NCI-H82 (cell line): ENCODE measurements around the gene CEP83.
A peak's percentile ranks its signal among the peaks of the same experiment; 100 is the strongest.

ENCODE experiments used
- DNase-seq: peaks from one replicate; lab custom pipeline; 2025; lab: John Stamatoyannopoulos, UW

CEP83 gene

GRCh38 chr12:94305130-94305957 lies 154.3 kb downstream of the CEP83 start:
- no peak for DNase-seq

GRCh38 chr12:94304566-94305061 lies 155.1 kb downstream of the CEP83 start:
- DNase-seq, result no peak

GRCh38 chr12:94304012-94304411 lies 155.7 kb downstream of the CEP83 start:
- DNase-seq, result no peak

DNA sequence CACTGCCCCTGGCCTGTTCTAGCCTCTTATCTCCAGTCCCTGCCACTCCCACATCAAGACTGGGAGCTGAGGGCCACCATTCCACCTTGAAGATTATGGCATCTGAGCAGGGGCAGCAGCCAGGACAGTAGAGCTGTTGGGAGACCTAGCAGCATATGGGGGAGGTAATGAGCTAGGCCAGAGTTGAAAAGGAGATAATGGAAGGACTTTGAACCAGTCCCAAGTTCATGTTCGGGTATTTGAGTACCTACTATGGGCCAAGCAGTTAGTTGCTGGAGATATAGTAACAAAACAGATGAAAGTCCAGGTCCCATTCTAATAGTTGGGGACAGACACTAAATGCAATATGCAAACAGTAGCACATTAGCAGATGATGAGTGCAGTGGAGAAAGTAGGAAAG lies 159.8 kb downstream of the CEP83 start:
- no peak for DNase-seq

- no peak for DNase-seq
Observed at GRCh38 chr12:94297876-94298505, 161.7 kb downstream of the CEP83 start.

GRCh38 chr12:94297096-94297699 lies 162.5 kb downstream of the CEP83 start:
- no peak for DNase-seq

DNA sequence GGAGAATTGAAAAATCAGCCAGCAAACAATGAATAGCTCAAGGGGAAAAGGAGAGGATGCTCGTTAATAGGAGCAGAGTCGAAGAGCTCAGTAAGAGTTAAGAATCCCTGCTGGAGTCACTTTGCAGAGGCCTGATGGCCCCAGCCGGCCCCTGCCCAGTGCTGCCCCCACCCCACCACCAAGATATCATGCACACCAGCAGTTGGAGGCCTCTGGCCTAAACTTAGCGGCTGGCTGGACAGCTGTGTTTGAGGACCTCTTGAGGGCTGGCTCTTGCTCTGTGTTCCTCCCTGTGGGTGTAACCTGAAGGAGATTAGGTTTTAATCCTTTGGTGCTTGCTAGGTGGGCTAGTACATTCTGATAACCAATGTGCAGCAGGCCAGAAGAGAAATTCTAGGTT lies 169.3 kb downstream of the CEP83 start:
- peak; percentile 62 for DNase-seq

DNA sequence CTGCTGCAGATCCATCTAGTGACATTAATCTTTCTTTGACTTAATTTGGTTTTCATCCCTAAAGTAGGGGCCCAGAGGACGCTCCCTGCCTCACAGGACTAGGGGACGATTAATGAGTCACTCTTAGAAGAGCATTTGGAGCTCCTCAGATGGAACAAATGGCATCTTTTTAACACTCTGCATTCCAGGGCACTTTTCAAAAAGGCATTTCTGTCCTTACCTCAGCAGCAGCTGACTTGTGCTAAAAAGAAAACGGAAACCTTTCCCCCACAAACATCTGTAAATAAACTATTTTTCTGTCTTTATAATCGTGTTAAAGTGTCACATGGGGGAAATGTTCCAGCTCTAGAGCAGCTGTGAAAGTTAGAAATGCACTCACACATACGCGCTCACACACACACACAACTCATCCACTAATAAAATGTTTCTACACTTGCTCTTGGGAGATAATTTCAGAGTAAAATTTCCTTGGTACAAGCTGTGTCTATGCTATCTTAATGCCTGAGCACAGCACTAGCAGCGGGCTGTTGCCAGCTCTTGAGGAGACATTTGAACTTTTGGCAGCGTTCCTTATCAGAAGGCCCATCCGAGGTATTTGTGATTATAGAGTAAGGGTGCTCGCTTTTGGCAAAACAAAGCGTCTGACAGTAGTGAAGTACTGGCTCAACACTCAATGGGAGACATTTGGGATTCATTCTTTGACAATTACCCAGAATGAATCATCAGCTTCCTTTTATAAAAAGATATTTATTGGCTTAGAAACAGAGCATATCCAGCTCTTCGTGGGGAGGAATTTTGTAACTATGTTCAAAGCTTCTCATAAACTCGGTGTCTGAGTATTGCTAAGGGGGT lies 170.0 kb downstream of the CEP83 start:
- no peak for DNase-seq

DNA sequence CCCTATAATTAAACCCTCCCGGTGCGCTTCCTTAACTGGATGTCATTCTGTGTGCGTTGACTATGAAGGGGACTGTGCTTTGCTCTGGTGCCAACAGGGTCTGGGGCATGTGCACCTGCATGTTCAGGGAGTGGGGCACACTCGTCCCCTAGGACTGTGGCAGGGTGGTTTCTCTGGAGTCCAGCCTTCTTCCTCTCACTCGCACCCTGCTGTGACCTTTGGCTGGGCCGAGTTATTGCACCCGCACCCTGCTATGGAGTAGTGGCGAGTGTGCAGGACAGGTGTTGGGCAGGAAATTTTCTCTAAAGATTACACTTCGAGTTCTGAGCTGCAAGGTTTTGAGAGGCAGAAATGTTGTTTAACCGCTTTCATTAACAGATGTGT lies 172.4 kb downstream of the CEP83 start:
- no peak for DNase-seq

DNA sequence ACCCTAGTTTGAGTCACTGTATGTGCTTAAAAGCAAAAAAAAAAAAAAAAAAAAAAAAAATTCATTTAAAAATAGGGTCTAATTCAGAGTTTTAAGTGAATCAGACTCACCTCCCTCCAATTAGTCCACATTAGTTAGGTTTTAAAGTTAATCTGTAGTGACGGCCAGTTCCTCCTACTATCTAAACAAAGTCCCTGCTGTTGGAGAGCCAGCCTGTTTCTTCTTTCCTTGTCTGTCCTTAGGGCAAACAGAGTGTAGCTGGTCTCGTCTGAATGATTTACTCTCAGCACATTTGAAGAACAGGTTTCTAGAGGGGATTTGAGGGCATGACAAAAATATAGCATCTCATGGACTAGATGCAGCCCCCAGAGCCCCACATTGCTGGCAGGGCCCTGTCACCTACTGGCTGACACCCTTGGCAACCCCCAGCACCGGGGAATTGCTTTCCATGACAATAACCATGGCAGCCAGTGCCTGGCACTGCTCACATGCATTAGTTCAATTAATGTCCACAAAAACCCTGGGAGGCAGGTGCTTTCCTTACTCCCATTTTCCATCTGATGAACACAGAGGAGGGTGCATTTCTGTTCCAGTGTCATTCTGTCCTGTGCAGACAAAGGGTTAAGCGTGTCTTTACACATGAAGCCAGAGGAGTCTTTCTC lies 173.0 kb downstream of the CEP83 start:
- DNase-seq, result peak; percentile 27

DNA sequence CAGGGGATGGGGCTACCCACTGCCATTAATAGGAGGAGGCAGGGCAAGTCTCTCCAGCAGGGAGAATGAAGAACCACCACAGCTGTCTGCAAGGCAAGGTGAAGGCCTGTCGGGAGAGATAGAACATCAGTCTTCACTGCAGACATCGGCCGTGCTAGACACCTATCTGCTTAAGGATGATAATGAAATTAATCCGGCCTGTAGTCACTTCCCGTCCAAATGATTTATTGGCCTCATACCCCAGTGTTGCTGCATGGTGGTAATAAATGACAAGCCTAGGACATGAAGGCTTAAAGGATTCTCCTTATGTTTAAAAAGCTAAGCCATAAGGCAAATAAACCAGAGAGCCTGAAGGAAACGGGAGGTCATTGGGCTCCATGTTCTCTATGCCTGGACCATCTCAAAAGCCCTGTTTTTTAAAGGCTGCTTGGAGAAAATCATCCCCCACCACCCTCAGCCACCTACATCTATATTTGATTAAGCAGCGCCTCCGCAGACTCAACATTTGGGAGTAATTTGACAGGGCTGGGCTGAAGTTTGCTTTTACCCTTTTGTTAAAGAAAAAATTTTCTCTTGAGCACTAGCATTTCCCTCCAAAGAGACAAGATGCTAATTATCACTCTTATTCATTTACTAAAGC lies 173.6 kb downstream of the CEP83 start:
- peak; percentile 96 for DNase-seq

DNA sequence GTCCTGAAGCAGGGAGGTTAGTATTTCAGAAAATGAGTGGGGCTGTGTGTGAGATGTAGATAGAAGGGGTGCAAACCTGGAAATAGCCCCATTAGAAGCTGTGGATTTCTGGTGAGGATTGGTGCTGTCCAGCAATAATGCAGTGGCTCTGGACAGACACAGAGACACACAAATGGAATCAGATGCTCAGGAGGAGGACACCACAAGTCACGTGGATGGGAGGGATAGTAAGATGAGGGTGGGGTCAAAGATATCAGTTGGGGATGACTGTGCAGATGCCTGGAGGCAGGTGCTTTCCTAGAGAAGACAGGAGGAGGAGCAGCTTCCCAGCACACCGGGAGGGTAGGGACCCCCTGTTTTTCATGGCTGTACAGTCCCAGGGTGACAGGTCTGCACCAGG lies 174.8 kb downstream of the CEP83 start:
- no peak for DNase-seq

- DNase-seq, result no peak
Observed at GRCh38 chr12:94284046-94284445, 175.6 kb downstream of the CEP83 start.

DNA sequence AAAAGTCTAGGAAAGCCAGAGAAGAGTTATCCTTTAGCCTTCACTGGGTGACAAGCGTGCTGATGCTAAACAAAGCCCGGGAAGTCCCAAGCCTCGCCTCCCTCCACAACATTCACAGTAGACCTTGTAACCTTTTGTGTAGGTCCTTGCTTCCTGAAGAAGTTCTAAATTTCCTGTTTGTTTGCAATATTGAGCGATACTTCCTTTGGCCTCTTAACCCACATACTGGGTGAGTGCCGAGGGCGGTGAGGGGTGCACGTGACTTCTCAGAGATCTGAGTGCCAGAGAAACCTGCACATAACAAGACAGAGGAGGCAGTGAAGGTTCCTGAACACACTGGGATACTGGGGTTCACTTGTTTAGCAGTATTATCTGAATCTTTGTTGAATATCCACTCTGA lies 177.0 kb downstream of the CEP83 start:
- DNase-seq, result no peak

- peak; percentile 28 for DNase-seq
Observed at GRCh38 chr12:94280063-94280462, 179.6 kb downstream of the CEP83 start.

DNA sequence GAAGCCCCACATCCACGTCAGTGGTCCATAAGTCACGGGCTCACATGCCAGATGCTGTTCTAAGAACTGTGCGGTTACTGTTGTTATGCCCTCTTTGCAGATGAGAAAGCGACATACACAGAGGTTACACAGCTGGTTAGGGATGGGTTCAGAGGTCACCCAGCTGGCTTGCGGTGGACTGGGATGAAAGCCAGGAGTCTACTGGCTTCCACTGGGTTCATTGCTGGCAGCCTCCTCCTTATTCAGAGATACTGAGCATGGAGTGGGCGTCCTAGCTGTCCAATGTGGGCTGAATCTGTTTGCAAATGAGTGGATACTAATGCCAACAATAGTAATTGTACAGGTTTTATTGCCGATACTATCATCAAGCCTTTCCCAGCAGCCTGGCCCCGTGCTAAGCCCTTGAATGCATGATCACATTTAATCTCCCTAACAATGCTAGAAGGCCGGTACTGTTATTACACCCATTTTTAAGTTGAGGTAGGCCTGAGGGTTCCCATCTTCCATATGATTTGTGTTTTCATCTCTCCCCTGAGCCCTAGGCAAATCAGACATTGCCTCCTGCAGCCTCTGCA lies 182.2 kb downstream of the CEP83 start:
- no peak for DNase-seq

GRCh38 chr12:94276725-94277124 lies 182.9 kb downstream of the CEP83 start:
- no peak for DNase-seq

- DNase-seq, result no peak
Observed at GRCh38 chr12:94273272-94273671, 186.4 kb downstream of the CEP83 start.

GRCh38 chr12:94272280-94272679 lies 187.4 kb downstream of the CEP83 start:
- DNase-seq, result no peak

GRCh38 chr12:94271351-94271750 lies 188.3 kb downstream of the CEP83 start:
- no peak for DNase-seq
